Kidney epithelial cell (primary cell): ENCODE data around the gene DSCAM. TPM values are rescaled to one million over a fixed set of nuclear protein-coding genes. Genes with fewer than 3 reads are reported as not detected.

ENCODE experiments used
- DNase-seq: peaks from one replicate; pipeline ENCODE4 v3.0.0-alpha.2; 2010; ENCODE audit warnings: low read depth
- H3K27me3 ChIP-seq: 2 replicates; pipeline ENCODE4 v1.6.0; 2011; ENCODE audit warnings: low read length; ENCODE audit not compliant: control insufficient read depth, insufficient read depth
- H3K36me3 ChIP-seq: 2 replicates; pipeline ENCODE4 v1.5.1; 2011; ENCODE audit warnings: low read length; ENCODE audit not compliant: control insufficient read depth, insufficient read depth
- H3K4me3 ChIP-seq: 2 replicates; pipeline ENCODE4 v1.5.1; 2011; ENCODE audit warnings: low read depth, mild to moderate bottlenecking, control low read depth, low read length
- total RNA-seq: library from RNA; depleted of rRNA; stranded (reverse); fragments of >200 nt; gene quantifications from 2 replicates; pipeline ENCODE4 v1.2.3, GENCODE V29; 2015
- TF ChIP-seq, protein P1 (sequence below): IDR thresholded peaks from 2 replicates; pipeline ENCODE4 v1.5.1; 2011; ENCODE audit warnings: mild to moderate bottlenecking, moderate library complexity, low read length, control low read depth, inconsistent platforms; ENCODE audit not compliant: insufficient read depth, poor library complexity, severe bottlenecking

Gene DSCAM
- total RNA-seq, 1 donor from 2014 or later, result 0.21 TPM

DNA sequence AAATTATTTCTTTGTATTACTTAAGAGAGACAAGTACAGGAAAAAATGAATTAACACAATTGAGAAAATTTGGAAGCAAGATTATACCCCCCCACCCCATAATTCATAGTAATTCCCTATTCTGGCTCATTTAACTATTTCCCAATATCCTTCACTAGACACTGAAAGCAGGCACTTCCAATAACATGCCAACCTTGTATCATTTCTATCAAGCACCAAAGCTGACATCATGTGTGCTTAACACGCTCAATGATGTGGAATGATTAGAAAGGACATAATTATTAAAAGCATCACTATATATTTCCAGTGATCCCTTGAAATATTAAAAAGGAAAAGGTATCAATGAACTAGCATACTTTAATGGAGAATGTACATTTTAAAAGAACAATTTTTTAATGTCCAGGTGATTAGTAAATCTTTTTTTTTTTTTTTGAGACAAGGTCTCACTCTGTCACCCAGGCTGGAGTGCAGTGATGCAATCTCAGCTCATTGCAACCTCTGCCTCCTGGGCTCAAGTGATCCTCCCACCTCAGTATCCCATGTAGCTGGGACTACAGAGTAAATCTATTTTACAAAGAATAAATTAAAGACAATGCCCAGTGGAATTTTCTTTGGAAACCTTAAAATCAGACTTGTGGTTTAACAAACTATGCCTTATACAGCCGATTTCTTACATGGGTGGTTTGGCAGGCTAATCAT lies 443.9 kb downstream of the DSCAM start:
- Histone ChIP-seq H3K27me3 (no peaks in the 10 kb centered on the region), H3K4me3 (no peak overlapping the region), H3K36me3 (no peaks in the 10 kb centered on the region)
- no peak for DNase-seq
- TF ChIP-seq, protein P1, sequence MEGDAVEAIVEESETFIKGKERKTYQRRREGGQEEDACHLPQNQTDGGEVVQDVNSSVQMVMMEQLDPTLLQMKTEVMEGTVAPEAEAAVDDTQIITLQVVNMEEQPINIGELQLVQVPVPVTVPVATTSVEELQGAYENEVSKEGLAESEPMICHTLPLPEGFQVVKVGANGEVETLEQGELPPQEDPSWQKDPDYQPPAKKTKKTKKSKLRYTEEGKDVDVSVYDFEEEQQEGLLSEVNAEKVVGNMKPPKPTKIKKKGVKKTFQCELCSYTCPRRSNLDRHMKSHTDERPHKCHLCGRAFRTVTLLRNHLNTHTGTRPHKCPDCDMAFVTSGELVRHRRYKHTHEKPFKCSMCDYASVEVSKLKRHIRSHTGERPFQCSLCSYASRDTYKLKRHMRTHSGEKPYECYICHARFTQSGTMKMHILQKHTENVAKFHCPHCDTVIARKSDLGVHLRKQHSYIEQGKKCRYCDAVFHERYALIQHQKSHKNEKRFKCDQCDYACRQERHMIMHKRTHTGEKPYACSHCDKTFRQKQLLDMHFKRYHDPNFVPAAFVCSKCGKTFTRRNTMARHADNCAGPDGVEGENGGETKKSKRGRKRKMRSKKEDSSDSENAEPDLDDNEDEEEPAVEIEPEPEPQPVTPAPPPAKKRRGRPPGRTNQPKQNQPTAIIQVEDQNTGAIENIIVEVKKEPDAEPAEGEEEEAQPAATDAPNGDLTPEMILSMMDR, result no peak

DNA sequence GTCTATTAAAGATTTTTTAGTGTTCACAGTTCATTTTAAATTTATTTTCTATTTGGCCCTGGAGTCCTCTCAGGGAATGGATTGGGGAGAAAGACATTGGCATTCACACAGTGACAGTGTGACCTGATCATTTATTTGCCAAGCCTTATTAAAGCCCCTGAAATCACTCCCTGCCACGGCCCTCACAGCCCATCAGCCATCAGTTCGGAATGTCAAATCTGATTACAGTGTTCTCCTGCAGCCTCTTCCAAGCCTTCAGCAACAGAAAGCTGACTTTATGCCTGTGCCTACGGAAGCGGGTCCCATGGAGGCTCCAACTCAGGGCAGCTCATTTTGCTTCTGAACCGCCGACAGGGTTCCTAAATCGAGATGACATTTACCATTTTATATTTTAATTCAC lies 451.2 kb downstream of the DSCAM start:
- Histone ChIP-seq H3K36me3 (no peaks in the 10 kb centered on the region), H3K27me3 (no peaks in the 10 kb centered on the region), H3K4me3 (no peak overlapping the region)
- TF ChIP-seq, protein P1, result no peak
- no peak for DNase-seq

GRCh38 chr21:40393066-40393465 lies 453.9 kb downstream of the DSCAM start:
- no peak for DNase-seq
- Histone ChIP-seq H3K27me3 (no peaks in the 10 kb centered on the region), H3K36me3 (no peaks in the 10 kb centered on the region), H3K4me3 (no peak overlapping the region)
- TF ChIP-seq, protein P1, result no peak

- H3K4me3 ChIP-seq, result no peak overlapping the region
- no peak for DNase-seq
- TF ChIP-seq, protein P1, result no peak
These were observed 458.9 kb downstream of the DSCAM start for GRCh38 chr21:40388046-40388445.

GRCh38 chr21:40386981-40387747 lies 459.8 kb downstream of the DSCAM start:
- no peaks in the 10 kb centered on the region for H3K36me3 ChIP-seq
- DNase-seq, result no peak
- no peak overlapping the region for H3K4me3 ChIP-seq
- peaks cover 3% of the 10 kb centered on the region for H3K27me3 ChIP-seq
- TF ChIP-seq, protein P1, result no peak

More at GRCh38 chr21:40388046-40388445, 458.9 kb downstream of the DSCAM start:
- peaks cover 3% of the 10 kb centered on the region for H3K27me3 ChIP-seq
- H3K36me3 ChIP-seq, result no peaks in the 10 kb centered on the region
